ENCODE measurements around the gene LRRC75B. TPM values are rescaled to one million over a fixed set of nuclear protein-coding genes. Genes with fewer than 3 reads are reported as not detected.

Gene LRRC75B
- total RNA-seq, 1 experiment from 2014 or later: 18.1 TPM

DNA sequence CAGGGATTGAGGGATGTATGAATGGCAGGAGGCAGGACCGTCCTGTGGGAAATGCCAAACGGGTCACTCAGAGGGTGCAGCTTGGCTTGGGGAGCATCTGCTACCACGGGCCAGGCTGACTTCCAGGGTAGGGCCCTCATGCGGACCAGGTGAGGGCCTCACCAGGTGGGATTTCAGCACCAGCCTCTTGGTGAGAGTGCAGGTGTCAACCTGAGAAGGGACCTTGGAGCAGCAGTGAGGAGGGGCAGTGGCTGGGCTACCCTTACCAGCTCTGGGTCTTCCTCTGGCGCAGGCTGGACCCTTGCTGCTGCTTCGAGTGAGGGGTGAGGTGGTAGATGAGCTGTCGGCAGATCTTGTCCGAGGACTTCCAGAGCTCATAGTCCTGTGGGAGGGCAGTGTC, 4.9 kb downstream of the LRRC75B start:
- Histone ChIP-seq H4K91ac (ENCODE audit: insufficient read length, low read depth, low read length) (no peak overlapping the region), H4K8ac (replicated peaks; ENCODE audit: insufficient read length, low read depth, low read length) (no peak overlapping the region), H3K23me2 (ENCODE audit: insufficient read length, low read depth, low read length, poor library complexity, severe bottlenecking) (no peaks in the 10 kb centered on the region), H3K23ac (ENCODE audit: insufficient read length, low read depth, low read length) (no peak overlapping the region), H2BK12ac (ENCODE audit: insufficient read length, low read depth, low read length) (no peak overlapping the region), H3T11ph (ENCODE audit: low read length) (no peak overlapping the region), H3K4me2 (ENCODE audit: insufficient read depth, insufficient read length, low read length) (no peak overlapping the region), H3K4ac (ENCODE audit: low read depth, low read length) (no peak overlapping the region), H3K27me3 (ENCODE audit: insufficient read depth, low read length) (no peaks in the 10 kb centered on the region), H3K14ac (ENCODE audit: insufficient read depth, low read length) (no peak overlapping the region), H3K4me1 (ENCODE audit: insufficient read depth, low read length) (no peaks in the 10 kb centered on the region), H3K9me3 (ENCODE audit: control insufficient read depth, low read depth, low read length) (no peaks in the 10 kb centered on the region), H3K27ac (ENCODE audit: insufficient read length, low read depth, low read length) (no peak overlapping the region), H2BK15ac (ENCODE audit: low read depth, low read length) (no peak overlapping the region), H2BK120ac (ENCODE audit: low read depth, low read length, poor library complexity, severe bottlenecking) (no peak overlapping the region), H3K79me1 (ENCODE audit: insufficient read depth, low read depth, low read length, poor library complexity, severe bottlenecking) (no peaks in the 10 kb centered on the region), H4K5ac (ENCODE audit: insufficient read length, low read depth, low read length) (no peak overlapping the region), H2AK5ac (ENCODE audit: insufficient read length, low read length) (no peak overlapping the region), H2BK5ac (ENCODE audit: insufficient read length, low read length) (no peak overlapping the region), H2AFZ (ENCODE audit: low read length) (no peak overlapping the region), H4K20me1 (ENCODE audit: control insufficient read depth, insufficient read depth, insufficient read length) (no peaks in the 10 kb centered on the region), H3K18ac (ENCODE audit: insufficient read length, low read depth, low read length) (no peak overlapping the region), H3K9ac (ENCODE audit: extremely low read depth, insufficient read length, low read length) (no peak overlapping the region), H2BK20ac (ENCODE audit: low read depth, low read length, poor library complexity, severe bottlenecking) (no peak overlapping the region), H3K56ac (ENCODE audit: insufficient read length, low read depth, low read length) (no peak overlapping the region), H3K79me2 (ENCODE audit: insufficient read depth, low read length) (no peaks in the 10 kb centered on the region)
- TF ChIP-seq, protein P1, sequence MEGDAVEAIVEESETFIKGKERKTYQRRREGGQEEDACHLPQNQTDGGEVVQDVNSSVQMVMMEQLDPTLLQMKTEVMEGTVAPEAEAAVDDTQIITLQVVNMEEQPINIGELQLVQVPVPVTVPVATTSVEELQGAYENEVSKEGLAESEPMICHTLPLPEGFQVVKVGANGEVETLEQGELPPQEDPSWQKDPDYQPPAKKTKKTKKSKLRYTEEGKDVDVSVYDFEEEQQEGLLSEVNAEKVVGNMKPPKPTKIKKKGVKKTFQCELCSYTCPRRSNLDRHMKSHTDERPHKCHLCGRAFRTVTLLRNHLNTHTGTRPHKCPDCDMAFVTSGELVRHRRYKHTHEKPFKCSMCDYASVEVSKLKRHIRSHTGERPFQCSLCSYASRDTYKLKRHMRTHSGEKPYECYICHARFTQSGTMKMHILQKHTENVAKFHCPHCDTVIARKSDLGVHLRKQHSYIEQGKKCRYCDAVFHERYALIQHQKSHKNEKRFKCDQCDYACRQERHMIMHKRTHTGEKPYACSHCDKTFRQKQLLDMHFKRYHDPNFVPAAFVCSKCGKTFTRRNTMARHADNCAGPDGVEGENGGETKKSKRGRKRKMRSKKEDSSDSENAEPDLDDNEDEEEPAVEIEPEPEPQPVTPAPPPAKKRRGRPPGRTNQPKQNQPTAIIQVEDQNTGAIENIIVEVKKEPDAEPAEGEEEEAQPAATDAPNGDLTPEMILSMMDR (conservative IDR thresholded peaks at IDR 0.05): no peak
- Mint-ChIP-seq H3K4me3 (no peak overlapping the region), H3K9me3 (no peaks in the 10 kb centered on the region), H3K27me3 (ENCODE audit: low read depth) (no peaks in the 10 kb centered on the region; the same call in 1 of the 2 replicates), H3K36me3 (ENCODE audit: insufficient read depth in 1 of 3, low read depth in 3 of 3) (peaks cover 0 to 8% (median 7%) of the 10 kb centered on the region in 3 experiments; a peak in 3 of 7 replicates), H3K27ac (no peak overlapping the region), H3K4me1 (peaks cover 5 to 8% of the 10 kb centered on the region in 2 experiments)
- no peak for DNase-seq
- WGBS (ENCODE audit: extremely low coverage, insufficient read length, low lambda C conversion rate): no CpG with 5 or more reads among the region's 8 CpGs

All from H9 (cell line).